ENCODE data around the gene C8A. TPM values are rescaled to one million over a fixed set of nuclear protein-coding genes. Genes with fewer than 3 reads are reported as not detected.

Gene C8A
- polyA plus RNA-seq, 3 donors = not detected

DNA sequence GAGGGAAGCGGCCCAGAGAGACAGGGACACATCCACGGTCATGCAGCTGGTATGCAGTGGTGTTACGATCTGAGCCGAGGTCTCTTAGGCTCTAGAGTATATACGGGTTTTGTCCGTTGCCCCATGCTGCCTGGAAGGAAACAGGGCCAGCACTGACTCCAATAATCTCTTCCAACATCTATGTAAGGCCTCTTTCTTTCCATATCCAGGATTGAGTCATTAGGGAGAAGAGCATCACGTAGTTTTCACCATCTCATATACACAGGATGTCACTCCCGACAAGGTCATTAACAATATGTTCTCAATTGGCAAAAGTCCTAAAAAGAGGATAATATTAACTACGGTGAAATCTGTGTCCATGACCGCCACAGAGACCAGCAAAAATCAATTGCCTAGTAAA is 106.8 kb downstream of the C8A start:
- Mint-ChIP-seq H3K36me3 (no peaks in the 10 kb centered on the region), H3K4me1 (no peaks in the 10 kb centered on the region), H3K9me3 (peaks cover 0 to 3% (median 0%) of the 10 kb centered on the region in 7 donors), H3K4me3 (no peak overlapping the region), H3K27ac (no peak overlapping the region), H3K27me3 (ENCODE audit: low read depth in 3 of 3) (peaks cover 0 to 9% (median 5%) of the 10 kb centered on the region in 3 donors)
- H3K36me3 ChIP-seq (replicated peaks in 1 of 2; ENCODE audit: control insufficient read depth in 1 of 2, insufficient read depth in 2 of 2, low read length in 2 of 2) = no peaks in the 10 kb centered on the region
- no peak overlapping the region for H3K4me2 ChIP-seq (replicated peaks; ENCODE audit: extremely low read depth, low read length, poor library complexity, severe bottlenecking)
- H3K9me3 ChIP-seq (replicated peaks in 1 of 2; ENCODE audit: control insufficient read depth in 1 of 2, insufficient read depth in 1 of 2, low read length in 2 of 2) = no peaks in the 10 kb centered on the region
- intact Hi-C loops (cut with micrococcal nuclease) = no loop called here
- H3K4me1 ChIP-seq (ENCODE audit: control insufficient read depth in 1 of 2, insufficient read depth in 2 of 2, low read length in 2 of 2) = no peaks in the 10 kb centered on the region
- H4K20me1 ChIP-seq (ENCODE audit: insufficient read depth, low read length) = no peaks in the 10 kb centered on the region
- WGBS (ENCODE audit: insufficient coverage) = 100% methylated on average over 2 of the region's 10 CpGs
- H3K79me2 ChIP-seq (ENCODE audit: insufficient read depth, low read length) = no peaks in the 10 kb centered on the region
- H2AFZ ChIP-seq (ENCODE audit: insufficient read depth, low read depth, low read length, poor library complexity, severe bottlenecking) = no peak overlapping the region
- no peak overlapping the region for H3K9ac ChIP-seq (ENCODE audit: insufficient read depth, low read length, poor library complexity, severe bottlenecking)
- no peaks in the 10 kb centered on the region for H3K27me3 ChIP-seq (ENCODE audit: control insufficient read depth in 2 of 2, insufficient read depth in 2 of 2, low read length in 2 of 2)
- H3K4me3 ChIP-seq (replicated peaks in 1 of 3; ENCODE audit: low read depth in 2 of 3, low read length in 3 of 3) = no peak overlapping the region
- no peak for DNase-seq
- H3K27ac ChIP-seq (ENCODE audit: low read depth in 1 of 2, low read length in 2 of 2) = no peak overlapping the region
- no peak for TF ChIP-seq CTCF (IDR thresholded peaks at IDR 0.05)

- no peak overlapping the region for H3K9ac ChIP-seq (ENCODE audit: insufficient read depth, low read length, poor library complexity, severe bottlenecking)
- WGBS (ENCODE audit: insufficient coverage) = 80% methylated on average over 1 of the region's 4 CpGs
- H3K4me1 Mint-ChIP-seq = no peaks in the 10 kb centered on the region
Measured at GRCh38 chr1:56963667-56964066, 109.1 kb downstream of the C8A start.

More at GRCh38 chr1:56963667-56964066, 109.1 kb downstream of the C8A start:
- TF ChIP-seq CTCF (IDR thresholded peaks at IDR 0.05) = no peak
- Histone ChIP-seq H4K20me1 (ENCODE audit: insufficient read depth, low read length) (no peaks in the 10 kb centered on the region), H3K4me1 (ENCODE audit: control insufficient read depth in 1 of 2, insufficient read depth in 2 of 2, low read length in 2 of 2) (no peaks in the 10 kb centered on the region), H3K4me2 (replicated peaks; ENCODE audit: extremely low read depth, low read length, poor library complexity, severe bottlenecking) (no peak overlapping the region), H3K27ac (ENCODE audit: low read depth in 1 of 2, low read length in 2 of 2) (no peak overlapping the region), H3K36me3 (replicated peaks in 1 of 2; ENCODE audit: control insufficient read depth in 1 of 2, insufficient read depth in 2 of 2, low read length in 2 of 2) (no peaks in the 10 kb centered on the region), H3K79me2 (ENCODE audit: insufficient read depth, low read length) (no peaks in the 10 kb centered on the region), H3K9me3 (replicated peaks in 1 of 2; ENCODE audit: control insufficient read depth in 1 of 2, insufficient read depth in 1 of 2, low read length in 2 of 2) (no peaks in the 10 kb centered on the region), H3K4me3 (replicated peaks in 1 of 3; ENCODE audit: low read depth in 2 of 3, low read length in 3 of 3) (no peak overlapping the region), H3K27me3 (ENCODE audit: control insufficient read depth in 2 of 2, insufficient read depth in 2 of 2, low read length in 2 of 2) (no peaks in the 10 kb centered on the region), H2AFZ (ENCODE audit: insufficient read depth, low read depth, low read length, poor library complexity, severe bottlenecking) (no peak overlapping the region)
- Mint-ChIP-seq H3K9me3 (peaks cover 0 to 1% (median 0%) of the 10 kb centered on the region in 7 donors), H3K27ac (no peak overlapping the region), H3K27me3 (ENCODE audit: low read depth in 3 of 3) (peaks cover 2 to 6% (median 6%) of the 10 kb centered on the region in 3 donors), H3K36me3 (no peaks in the 10 kb centered on the region), H3K4me3 (no peak overlapping the region)
- intact Hi-C loops (cut with micrococcal nuclease) = no loop called here
- DNase-seq = no peak
